Vagina (tissue), 2 donors: ENCODE results near the gene HINT1.

Experiments
- CTCF ChIP-seq, 3 experiments: fragments of 450-650 bp in 2 of 3; fragments of 200-600 bp in 1 of 3; sonication (generic) in 1 of 3; IDR thresholded peaks; one replicate each; pipeline ENCODE4 v1.5.1; 2017 to 2019; ENCODE audit warnings: antibody characterized with exemption in 3 of 3, mild to moderate bottlenecking in 2 of 3, moderate library complexity in 2 of 3
- POLR2A ChIP-seq, 2 donors: fragments of 450-650 bp; IDR thresholded peaks; one replicate each; pipeline ENCODE4 v1.6.1; 2017; ENCODE audit warnings: antibody characterized with exemption in 2 of 2, mild to moderate bottlenecking in 2 of 2, moderate library complexity in 2 of 2
- POLR2AphosphoS5 ChIP-seq, 2 donors: sonication (generic); formaldehyde crosslinking; IDR thresholded peaks; one replicate each; pipeline ENCODE4 v1.9.0; 2017; ENCODE audit warnings: antibody characterized with exemption in 2 of 2, mild to moderate bottlenecking in 2 of 2, low read depth in 1 of 2; ENCODE audit not compliant: insufficient read depth in 1 of 2

DNA sequence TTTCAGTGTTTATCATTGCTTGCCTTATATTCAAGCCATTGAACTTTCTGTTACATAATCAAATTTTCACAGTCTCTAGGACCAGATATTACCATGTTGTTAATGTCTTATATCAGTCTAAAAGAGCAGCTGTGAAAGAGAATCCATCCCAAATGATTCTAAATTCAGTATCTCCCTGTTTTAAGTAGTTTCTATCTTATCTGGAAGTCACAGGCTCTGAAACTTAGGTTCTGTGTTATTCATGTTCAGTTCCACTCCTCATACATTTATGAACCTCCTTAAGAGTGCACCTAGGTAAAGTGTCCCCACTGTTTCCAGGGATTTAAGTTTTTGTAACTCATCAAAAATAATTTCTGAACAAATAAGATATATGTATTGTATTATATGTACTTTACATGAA, 15.4 kb upstream of the HINT1 start:
- TF ChIP-seq CTCF (IDR thresholded peaks at IDR 0.05): no peak
- no peak for TF ChIP-seq POLR2AphosphoS5 (IDR thresholded peaks at IDR 0.05; ENCODE audit: insufficient read depth in 1 of 2, low read depth in 1 of 2)
- TF ChIP-seq POLR2A (IDR thresholded peaks at IDR 0.05): no peak
